ENCODE data around the gene PTCH1. TPM values are rescaled to one million over a fixed set of nuclear protein-coding genes. Genes with fewer than 3 reads are reported as not detected.
A peak's percentile ranks its signal among the peaks of the same experiment; 100 is the strongest.

PTCH1 gene
- total and polyA plus RNA-seq, 2 experiments from 2014 or later: 21.4 to 34.1 TPM

- Histone ChIP-seq H3K9me2 (ENCODE audit: insufficient read depth) (no peaks in the 10 kb centered on the region), H3K36me3 (ENCODE audit: insufficient read depth) (peaks cover 61% of the 10 kb centered on the region), H2AFZ (no peak overlapping the region), H3K4me3 (no peak overlapping the region), H3K4me2 (peak overlapping the region; percentile 35; the same call in 1 of the 2 replicates), H3K27ac (ENCODE audit: low read depth) (0 out of 2 replicates have a peak overlapping the region, but pooled peaks have one; percentile 50), H3F3A (replicated peaks; ENCODE audit: low read depth) (no peaks in the 10 kb centered on the region), H4K20me1 (replicated peaks; ENCODE audit: insufficient read depth) (no peaks in the 10 kb centered on the region; the same call in none of the 2 replicates), H3K79me2 (replicated peaks; ENCODE audit: insufficient read depth) (0 out of 2 replicates have a peak, but pooled peaks cover 12% of the 10 kb centered on the region), H3K27me3 (ENCODE audit: insufficient read depth) (no peaks in the 10 kb centered on the region), H3K4me1 (ENCODE audit: insufficient read depth) (peaks cover 14% of the 10 kb centered on the region)
- Mint-ChIP-seq H3K4me3 (peak overlapping the region; percentile 63), H3K36me3 (ENCODE audit: low read depth) (peaks cover 35% of the 10 kb centered on the region), H3K27ac (peak overlapping the region; percentile 56), H3K27me3 (ENCODE audit: insufficient read depth, low read depth, poor library complexity) (peaks cover 6% of the 10 kb centered on the region), H3K4me1 (peaks cover 32% of the 10 kb centered on the region), H3K9me3 (no peaks in the 10 kb centered on the region)
- DNase-seq (ENCODE audit: low spot score) (peak; percentile 58), ATAC-seq (peak; percentile 81)
- TF ChIP-seq EZH2 (IDR thresholded peaks at IDR 0.05; ENCODE audit: low read depth, unreplicated experiment): no peak
Measured at GRCh38 chr9:95462249-95463147, 54.3 kb downstream of the PTCH1 start.

- H3K9me3 Mint-ChIP-seq: no peaks in the 10 kb centered on the region
- DNase-seq (ENCODE audit: low spot score) (no peak), ATAC-seq (no peak)
- no peaks in the 10 kb centered on the region for H3F3A ChIP-seq (replicated peaks; ENCODE audit: low read depth)
- peak overlapping the region; percentile 56; the same call in 1 of the 2 replicates for H3K27ac Mint-ChIP-seq
- H3K27ac ChIP-seq (ENCODE audit: low read depth): no peak overlapping the region
- peaks cover 36% of the 10 kb centered on the region for H3K36me3 Mint-ChIP-seq (ENCODE audit: low read depth)
- H3K27me3 Mint-ChIP-seq (ENCODE audit: insufficient read depth, low read depth, poor library complexity): peaks cover 6% of the 10 kb centered on the region
- peaks cover 14% of the 10 kb centered on the region for H3K4me1 ChIP-seq (ENCODE audit: insufficient read depth)
- 0 out of 2 replicates have a peak overlapping the region, but pooled peaks have one; percentile 35 for H3K4me2 ChIP-seq
- no peaks in the 10 kb centered on the region; the same call in none of the 2 replicates for H4K20me1 ChIP-seq (replicated peaks; ENCODE audit: insufficient read depth)
- H3K27me3 ChIP-seq (ENCODE audit: insufficient read depth): no peaks in the 10 kb centered on the region
- H3K36me3 ChIP-seq (ENCODE audit: insufficient read depth): peaks cover 55% of the 10 kb centered on the region
- TF ChIP-seq CTCF (conservative IDR thresholded peaks at IDR 0.05; ENCODE audit: low read depth in 2 of 2) (no peak), ZNF462 (CRISPR knock-in tag; IDR thresholded peaks at IDR 0.05) (no peak)
- no peaks in the 10 kb centered on the region for H3K9me2 ChIP-seq (ENCODE audit: insufficient read depth)
- H3K79me2 ChIP-seq (replicated peaks; ENCODE audit: insufficient read depth): 0 out of 2 replicates have a peak, but pooled peaks cover 12% of the 10 kb centered on the region
- H3K4me1 Mint-ChIP-seq: peaks cover 32% of the 10 kb centered on the region
- no peak overlapping the region; the same call in 2 of the 3 replicates for H3K4me3 Mint-ChIP-seq
- no peak overlapping the region for H2AFZ ChIP-seq
- no peak overlapping the region for H3K4me3 ChIP-seq
Measured at GRCh38 chr9:95461448-95462248, 55.1 kb downstream of the PTCH1 start.

Measured in GM23338 (cell line).